ENCODE data around the gene KCTD17.

KCTD17 gene

GRCh38 chr22:37015587-37015878 lies 36.0 kb upstream of the KCTD17 start:
- DNase-seq (no peak), ATAC-seq (ENCODE audit: insufficient read depth, low read depth) (no peak)
- Histone ChIP-seq H4K20me1 (ENCODE audit: insufficient read depth, low read length) (0 out of 2 replicates have a peak, but pooled peaks cover 6% of the 10 kb centered on the region), H3K9me3 (ENCODE audit: insufficient read depth, low read length, severe bottlenecking) (no peaks in the 10 kb centered on the region), H3K4me3 (ENCODE audit: low read depth in 1 of 2, low read length in 2 of 2) (no peak overlapping the region), H2AFZ (ENCODE audit: low read depth, low read length) (no peak overlapping the region), H3K4me1 (ENCODE audit: insufficient read depth, low read length) (no peaks in the 10 kb centered on the region), H3K27me3 (ENCODE audit: insufficient read depth, low read length, poor library complexity) (peaks cover 8% of the 10 kb centered on the region), H3K36me3 (ENCODE audit: insufficient read depth, low read length) (no peaks in the 10 kb centered on the region), H3K9ac (ENCODE audit: low read depth, low read length) (no peak overlapping the region), H3K27ac (ENCODE audit: low read length) (no peak overlapping the region), H3K4me2 (ENCODE audit: insufficient read depth, low read length) (no peak overlapping the region), H3K79me2 (ENCODE audit: insufficient read depth, low read length) (no peaks in the 10 kb centered on the region)
- TF ChIP-seq, protein P1, sequence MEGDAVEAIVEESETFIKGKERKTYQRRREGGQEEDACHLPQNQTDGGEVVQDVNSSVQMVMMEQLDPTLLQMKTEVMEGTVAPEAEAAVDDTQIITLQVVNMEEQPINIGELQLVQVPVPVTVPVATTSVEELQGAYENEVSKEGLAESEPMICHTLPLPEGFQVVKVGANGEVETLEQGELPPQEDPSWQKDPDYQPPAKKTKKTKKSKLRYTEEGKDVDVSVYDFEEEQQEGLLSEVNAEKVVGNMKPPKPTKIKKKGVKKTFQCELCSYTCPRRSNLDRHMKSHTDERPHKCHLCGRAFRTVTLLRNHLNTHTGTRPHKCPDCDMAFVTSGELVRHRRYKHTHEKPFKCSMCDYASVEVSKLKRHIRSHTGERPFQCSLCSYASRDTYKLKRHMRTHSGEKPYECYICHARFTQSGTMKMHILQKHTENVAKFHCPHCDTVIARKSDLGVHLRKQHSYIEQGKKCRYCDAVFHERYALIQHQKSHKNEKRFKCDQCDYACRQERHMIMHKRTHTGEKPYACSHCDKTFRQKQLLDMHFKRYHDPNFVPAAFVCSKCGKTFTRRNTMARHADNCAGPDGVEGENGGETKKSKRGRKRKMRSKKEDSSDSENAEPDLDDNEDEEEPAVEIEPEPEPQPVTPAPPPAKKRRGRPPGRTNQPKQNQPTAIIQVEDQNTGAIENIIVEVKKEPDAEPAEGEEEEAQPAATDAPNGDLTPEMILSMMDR (IDR thresholded peaks at IDR 0.05; ENCODE audit: borderline replicate concordance, extremely low read depth, low read length, poor library complexity, severe bottlenecking), result no peak
- TF ChIP-seq EZH2 (IDR thresholded peaks at IDR 0.05; ENCODE audit: borderline replicate concordance, low read depth, low read length, severe bottlenecking), result no peak

GRCh38 chr22:37016134-37016910 lies 35.2 kb upstream of the KCTD17 start:
- ATAC-seq (ENCODE audit: insufficient read depth, low read depth) (no peak), DNase-seq (no peak)
- Histone ChIP-seq H2AFZ (ENCODE audit: low read depth, low read length) (no peak overlapping the region), H3K9me3 (ENCODE audit: insufficient read depth, low read length, severe bottlenecking) (no peaks in the 10 kb centered on the region), H4K20me1 (ENCODE audit: insufficient read depth, low read length) (0 out of 2 replicates have a peak, but pooled peaks cover 6% of the 10 kb centered on the region), H3K4me3 (ENCODE audit: low read depth in 1 of 2, low read length in 2 of 2) (no peak overlapping the region), H3K27me3 (ENCODE audit: insufficient read depth, low read length, poor library complexity) (peaks cover 9% of the 10 kb centered on the region), H3K4me2 (ENCODE audit: insufficient read depth, low read length) (no peak overlapping the region), H3K9ac (ENCODE audit: low read depth, low read length) (no peak overlapping the region), H3K36me3 (ENCODE audit: insufficient read depth, low read length) (no peaks in the 10 kb centered on the region), H3K4me1 (ENCODE audit: insufficient read depth, low read length) (no peaks in the 10 kb centered on the region), H3K79me2 (ENCODE audit: insufficient read depth, low read length) (no peaks in the 10 kb centered on the region), H3K27ac (ENCODE audit: low read length) (no peak overlapping the region)
- TF ChIP-seq, protein P1 (IDR thresholded peaks at IDR 0.05; ENCODE audit: borderline replicate concordance, extremely low read depth, low read length, poor library complexity, severe bottlenecking), result no peak
- no peak for TF ChIP-seq EZH2 (IDR thresholded peaks at IDR 0.05; ENCODE audit: borderline replicate concordance, low read depth, low read length, severe bottlenecking)

GRCh38 chr22:37017356-37017755 lies 34.2 kb upstream of the KCTD17 start:
- DNase-seq (no peak), ATAC-seq (ENCODE audit: insufficient read depth, low read depth) (no peak)
- Histone ChIP-seq H3K79me2 (ENCODE audit: insufficient read depth, low read length) (no peaks in the 10 kb centered on the region), H3K4me1 (ENCODE audit: insufficient read depth, low read length) (no peaks in the 10 kb centered on the region), H3K36me3 (ENCODE audit: insufficient read depth, low read length) (no peaks in the 10 kb centered on the region), H4K20me1 (ENCODE audit: insufficient read depth, low read length) (0 out of 2 replicates have a peak, but pooled peaks cover 6% of the 10 kb centered on the region), H3K9me3 (ENCODE audit: insufficient read depth, low read length, severe bottlenecking) (no peaks in the 10 kb centered on the region), H3K4me3 (ENCODE audit: low read depth in 1 of 2, low read length in 2 of 2) (no peak overlapping the region), H3K27me3 (ENCODE audit: insufficient read depth, low read length, poor library complexity) (peaks cover 9% of the 10 kb centered on the region), H3K9ac (ENCODE audit: low read depth, low read length) (no peak overlapping the region), H2AFZ (ENCODE audit: low read depth, low read length) (no peak overlapping the region), H3K4me2 (ENCODE audit: insufficient read depth, low read length) (no peak overlapping the region), H3K27ac (ENCODE audit: low read length) (no peak overlapping the region)
- TF ChIP-seq, protein P1 (IDR thresholded peaks at IDR 0.05; ENCODE audit: borderline replicate concordance, extremely low read depth, low read length, poor library complexity, severe bottlenecking), result no peak
- TF ChIP-seq EZH2 (IDR thresholded peaks at IDR 0.05; ENCODE audit: borderline replicate concordance, low read depth, low read length, severe bottlenecking), result no peak
